ENCODE data around the gene MACIR. TPM values are rescaled to one million over a fixed set of nuclear protein-coding genes. Genes with fewer than 3 reads are reported as not detected.
A peak's percentile ranks its signal among the peaks of the same experiment; 100 is the strongest.

Gene MACIR
- total and polyA plus RNA-seq, 2 of the 13 experiments (the other 11 are each of a cell fraction or from before 2014, with no cell fraction given): 2.4 to 4.4 TPM

DNA sequence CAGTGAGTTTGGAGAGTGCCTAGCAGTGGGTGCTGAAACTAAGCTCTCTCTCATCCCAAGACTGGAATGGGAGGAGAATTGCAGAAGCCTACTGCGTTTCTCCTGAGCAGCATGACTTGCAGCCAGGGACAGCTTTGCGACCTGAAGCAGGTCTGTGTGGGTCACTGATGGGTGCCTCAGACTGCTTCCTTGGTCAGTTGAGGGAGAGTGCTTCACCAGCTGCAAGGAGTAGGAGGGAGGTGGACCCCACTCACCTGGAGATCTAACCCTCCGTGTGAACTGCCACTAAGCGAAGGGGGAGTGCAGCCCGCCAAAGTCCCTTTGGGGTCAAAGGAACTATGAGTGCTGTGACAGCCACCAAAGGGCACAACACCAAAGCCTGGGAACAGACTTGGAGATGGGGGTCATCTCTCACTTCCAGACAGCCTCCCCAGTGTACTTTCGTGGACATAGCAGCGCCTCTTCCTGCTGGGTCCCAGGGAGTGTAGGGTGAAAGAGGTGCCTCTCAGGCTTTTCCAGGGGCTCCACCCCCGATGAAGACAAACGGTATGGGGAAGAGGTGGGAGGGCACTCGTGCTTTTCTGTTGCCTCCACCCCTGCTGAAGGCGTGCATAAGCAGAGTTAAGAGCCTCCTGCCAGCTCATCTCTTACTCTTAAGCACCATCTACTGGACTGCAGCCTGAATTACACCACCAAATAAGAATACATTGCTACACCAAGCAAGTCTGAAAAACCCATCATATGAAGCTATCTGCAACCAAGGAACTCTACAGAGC, 34.3 kb upstream of the MACIR start (continued):
- TF ChIP-seq SYNCRIP (IDR thresholded peaks at IDR 0.05; ENCODE audit: insufficient read depth, low read depth, low read length) (no peak), PHF8 (CRISPR knock-in tag; IDR thresholded peaks at IDR 0.05) (no peak), ZNF660 (CRISPR knock-in tag; IDR thresholded peaks at IDR 0.05; ENCODE audit: borderline replicate concordance, low read depth) (no peak), MXI1 (IDR thresholded peaks at IDR 0.05; ENCODE audit: borderline replicate concordance, low read depth, low read length) (no peak), ETS1 (CRISPR knock-in tag; IDR thresholded peaks at IDR 0.05) (no peak), RORA (CRISPR knock-in tag; IDR thresholded peaks at IDR 0.05) (no peak), AHR (CRISPR knock-in tag; IDR thresholded peaks at IDR 0.05) (no peak), TFAP4 (IDR thresholded peaks at IDR 0.05; ENCODE audit: borderline replicate concordance, low read depth) (no peak), CEBPB (IDR thresholded peaks at IDR 0.05; ENCODE audit: borderline replicate concordance, low read depth, low read length) (peak; percentile 11; the same call in 1 of the 2 replicates), CSRNP1 (CRISPR knock-in tag; IDR thresholded peaks at IDR 0.05) (no peak), SRSF9 (IDR thresholded peaks at IDR 0.05; ENCODE audit: borderline replicate concordance, insufficient read depth, low read depth, low read length, poor library complexity, severe bottlenecking) (no peak), KMT2B (CRISPR knock-in tag; IDR thresholded peaks at IDR 0.05) (no peak), CEBPG (CRISPR knock-in tag; IDR thresholded peaks at IDR 0.05) (peak; percentile 18; the same call in 1 of the 2 replicates), TBX3 (IDR thresholded peaks at IDR 0.05; ENCODE audit: borderline replicate concordance) (no peak), ZNF773 (CRISPR knock-in tag; IDR thresholded peaks at IDR 0.05; ENCODE audit: borderline replicate concordance) (no peak), STAG1 (CRISPR knock-in tag; IDR thresholded peaks at IDR 0.05) (peak; percentile 73), ZNF17 (CRISPR knock-in tag; IDR thresholded peaks at IDR 0.05) (no peak), RAD21 (CRISPR knock-in tag; IDR thresholded peaks at IDR 0.05) (peak; percentile 44; the same call in 1 of the 2 replicates), CREB1 (IDR thresholded peaks at IDR 0.05) (no peak), CREB1 (CRISPR knock-in tag; IDR thresholded peaks at IDR 0.05) (no peak), ZNF230 (CRISPR knock-in tag; IDR thresholded peaks at IDR 0.05) (peak; percentile 95), HNRNPH1 (optimal IDR thresholded peaks at IDR 0.05; ENCODE audit: low read depth, low read length) (no peak), RNF2 (conservative IDR thresholded peaks at IDR 0.05; ENCODE audit: low read depth) (no peak), SOX13 (IDR thresholded peaks at IDR 0.05) (no peak), SOX13 (CRISPR knock-in tag; conservative IDR thresholded peaks at IDR 0.05 in 1 of 2, IDR thresholded peaks at IDR 0.05 in 1 of 2) (no peak)
- TF ChIP-seq, protein P1, sequence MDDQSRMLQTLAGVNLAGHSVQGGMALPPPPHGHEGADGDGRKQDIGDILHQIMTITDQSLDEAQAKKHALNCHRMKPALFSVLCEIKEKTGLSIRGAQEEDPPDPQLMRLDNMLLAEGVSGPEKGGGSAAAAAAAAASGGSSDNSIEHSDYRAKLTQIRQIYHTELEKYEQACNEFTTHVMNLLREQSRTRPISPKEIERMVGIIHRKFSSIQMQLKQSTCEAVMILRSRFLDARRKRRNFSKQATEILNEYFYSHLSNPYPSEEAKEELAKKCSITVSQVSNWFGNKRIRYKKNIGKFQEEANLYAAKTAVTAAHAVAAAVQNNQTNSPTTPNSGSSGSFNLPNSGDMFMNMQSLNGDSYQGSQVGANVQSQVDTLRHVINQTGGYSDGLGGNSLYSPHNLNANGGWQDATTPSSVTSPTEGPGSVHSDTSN (CRISPR knock-in tag; IDR thresholded peaks at IDR 0.05; ENCODE audit: borderline replicate concordance): no peak

All from HepG2 (cell line).